ENCODE data around the gene SYPL1.

SYPL1 gene

GRCh38 chr7:106062006-106062405, 50.1 kb downstream of the SYPL1 start:
- TF ChIP-seq TCF12 (IDR thresholded peaks at IDR 0.05; ENCODE audit: low read depth) (no peak), EGR1 (IDR thresholded peaks at IDR 0.05) (no peak), TEAD4 (IDR thresholded peaks at IDR 0.05) (no peak), FOXM1 (IDR thresholded peaks at IDR 0.05; ENCODE audit: borderline replicate concordance, low read depth) (no peak), NFIC (IDR thresholded peaks at IDR 0.05) (no peak), MAX (IDR thresholded peaks at IDR 0.05) (no peak), EP300 (IDR thresholded peaks at IDR 0.05; ENCODE audit: borderline replicate concordance) (no peak), REST (IDR thresholded peaks at IDR 0.05; ENCODE audit: low read depth) (no peak), TAF1 (IDR thresholded peaks at IDR 0.05; ENCODE audit: low read depth) (no peak), USF1 (IDR thresholded peaks at IDR 0.05) (no peak), CEBPB (IDR thresholded peaks at IDR 0.05) (no peak), YY1 (IDR thresholded peaks at IDR 0.05; ENCODE audit: low read depth) (no peak), RAD21 (IDR thresholded peaks at IDR 0.05; ENCODE audit: low read depth) (no peak)

- no peak for TF ChIP-seq ZBTB7A (IDR thresholded peaks at IDR 0.05; ENCODE audit: low read depth)
- TF ChIP-seq FOXM1 (IDR thresholded peaks at IDR 0.05; ENCODE audit: borderline replicate concordance, low read depth), result no peak
- no peak for TF ChIP-seq TEAD4 (IDR thresholded peaks at IDR 0.05)
- no peak for TF ChIP-seq TAF1 (IDR thresholded peaks at IDR 0.05; ENCODE audit: low read depth)
- no peak for TF ChIP-seq YY1 (IDR thresholded peaks at IDR 0.05; ENCODE audit: low read depth)
- no peak for TF ChIP-seq TCF12 (IDR thresholded peaks at IDR 0.05; ENCODE audit: low read depth)
- no peak for TF ChIP-seq EP300 (IDR thresholded peaks at IDR 0.05; ENCODE audit: borderline replicate concordance)
- no peak for TF ChIP-seq NFIC (IDR thresholded peaks at IDR 0.05)
- no peak for TF ChIP-seq RAD21 (IDR thresholded peaks at IDR 0.05; ENCODE audit: low read depth)
- TF ChIP-seq EGR1 (IDR thresholded peaks at IDR 0.05), result no peak
- TF ChIP-seq MAX (IDR thresholded peaks at IDR 0.05), result no peak
These were observed 50.7 kb downstream of the SYPL1 start for GRCh38 chr7:106061301-106061979.

GRCh38 chr7:106060394-106060920, 51.7 kb downstream of the SYPL1 start:
- TF ChIP-seq TAF1 (IDR thresholded peaks at IDR 0.05; ENCODE audit: low read depth) (no peak), REST (IDR thresholded peaks at IDR 0.05; ENCODE audit: low read depth) (no peak), EP300 (IDR thresholded peaks at IDR 0.05; ENCODE audit: borderline replicate concordance) (no peak), CEBPB (IDR thresholded peaks at IDR 0.05) (no peak), USF1 (IDR thresholded peaks at IDR 0.05) (no peak), EGR1 (IDR thresholded peaks at IDR 0.05) (no peak), FOXM1 (IDR thresholded peaks at IDR 0.05; ENCODE audit: borderline replicate concordance, low read depth) (no peak), NFIC (IDR thresholded peaks at IDR 0.05) (no peak), TCF12 (IDR thresholded peaks at IDR 0.05; ENCODE audit: low read depth) (no peak), MAX (IDR thresholded peaks at IDR 0.05) (no peak), RAD21 (IDR thresholded peaks at IDR 0.05; ENCODE audit: low read depth) (no peak), CREB1 (IDR thresholded peaks at IDR 0.05; ENCODE audit: low read depth) (no peak), TEAD4 (IDR thresholded peaks at IDR 0.05) (no peak), ZBTB7A (IDR thresholded peaks at IDR 0.05; ENCODE audit: low read depth) (no peak), YY1 (IDR thresholded peaks at IDR 0.05; ENCODE audit: low read depth) (no peak)

- TF ChIP-seq TEAD4 (IDR thresholded peaks at IDR 0.05) (no peak), ZBTB7A (IDR thresholded peaks at IDR 0.05; ENCODE audit: low read depth) (no peak)
These were observed 52.6 kb downstream of the SYPL1 start for GRCh38 chr7:106059556-106059955.

GRCh38 chr7:106058928-106059324, 53.2 kb downstream of the SYPL1 start:
- no peak for TF ChIP-seq YY1 (IDR thresholded peaks at IDR 0.05; ENCODE audit: low read depth)
- no peak for TF ChIP-seq EP300 (IDR thresholded peaks at IDR 0.05; ENCODE audit: borderline replicate concordance)
- TF ChIP-seq CEBPB (IDR thresholded peaks at IDR 0.05), result no peak
- TF ChIP-seq TEAD4 (IDR thresholded peaks at IDR 0.05), result no peak
- no peak for TF ChIP-seq MAX (IDR thresholded peaks at IDR 0.05)
- TF ChIP-seq TCF12 (IDR thresholded peaks at IDR 0.05; ENCODE audit: low read depth), result no peak
- TF ChIP-seq FOXM1 (IDR thresholded peaks at IDR 0.05; ENCODE audit: borderline replicate concordance, low read depth), result no peak
- no peak for TF ChIP-seq NFIC (IDR thresholded peaks at IDR 0.05)
- TF ChIP-seq RAD21 (IDR thresholded peaks at IDR 0.05; ENCODE audit: low read depth), result no peak
- no peak for TF ChIP-seq EGR1 (IDR thresholded peaks at IDR 0.05)
- TF ChIP-seq TAF1 (IDR thresholded peaks at IDR 0.05; ENCODE audit: low read depth), result no peak
- no peak for TF ChIP-seq ZBTB7A (IDR thresholded peaks at IDR 0.05; ENCODE audit: low read depth)
- no peak for TF ChIP-seq USF1 (IDR thresholded peaks at IDR 0.05)

Measured in Ishikawa (cell line).